ENCODE measurements around the gene CCDC9B. TPM values are rescaled to one million over a fixed set of nuclear protein-coding genes. Genes with fewer than 3 reads are reported as not detected.

The CCDC9B gene
- total and polyA plus RNA-seq, 2 of the 4 experiments (the other 2 are of a cell fraction), result 19.7 to 30.9 TPM

- ATAC-seq (ENCODE audit: low read depth), result no peak
These were observed 53.9 kb downstream of the CCDC9B start for GRCh38 chr15:40286794-40287193.

More at GRCh38 chr15:40286794-40287193, 53.9 kb downstream of the CCDC9B start:
- Histone ChIP-seq H3K14ac (replicated peaks; ENCODE audit: low read depth, low read length) (no peak overlapping the region), H4K8ac (ENCODE audit: low read depth in 2 of 2, low read length in 2 of 2) (no peak overlapping the region), H4K5ac (ENCODE audit: low read depth, low read length) (no peak overlapping the region), H3K23ac (ENCODE audit: low read depth, low read length) (no peak overlapping the region), H3K4me3 (ENCODE audit: insufficient read depth, low read depth, low read length) (no peak overlapping the region), H4K20me1 (ENCODE audit: insufficient read depth, low read length) (no peaks in the 10 kb centered on the region), H2AK5ac (ENCODE audit: low read depth, low read length) (no peak overlapping the region), H2BK120ac (ENCODE audit: low read depth, low read length) (no peak overlapping the region), H2BK15ac (ENCODE audit: low read depth, low read length) (no peak overlapping the region), H4K91ac (ENCODE audit: insufficient read depth, low read depth, low read length) (no peak overlapping the region), H3K27ac (ENCODE audit: insufficient read depth, low read length) (no peak overlapping the region), H3K4ac (ENCODE audit: low read depth, low read length) (no peak overlapping the region), H2AK9ac (replicated peaks; ENCODE audit: low read depth, low read length, poor library complexity) (no peak overlapping the region), H3K27me3 (ENCODE audit: control insufficient read depth, insufficient read depth, low read length) (peaks cover 57% of the 10 kb centered on the region), H3K9me3 (ENCODE audit: control insufficient read depth, insufficient read depth, low read length) (no peaks in the 10 kb centered on the region), H3K9me1 (ENCODE audit: insufficient read depth, low read length) (no peaks in the 10 kb centered on the region), H2AFZ (replicated peaks; ENCODE audit: low read length, poor library complexity) (no peak overlapping the region), H3K9ac (ENCODE audit: low read depth, low read length) (no peak overlapping the region), H3K4me2 (ENCODE audit: low read depth, low read length) (no peak overlapping the region), H2BK5ac (ENCODE audit: low read depth, low read length, poor library complexity, severe bottlenecking) (no peak overlapping the region), H3K18ac (ENCODE audit: low read depth, low read length) (no peak overlapping the region), H3K4me1 (ENCODE audit: control insufficient read depth, insufficient read depth, low read length) (peaks cover 9% of the 10 kb centered on the region), H3K79me1 (ENCODE audit: low read depth in 1 of 2, low read length in 2 of 2) (no peaks in the 10 kb centered on the region), H3K36me3 (ENCODE audit: control insufficient read depth, insufficient read depth, low read length) (no peaks in the 10 kb centered on the region), H3K56ac (ENCODE audit: extremely low read depth, insufficient read depth, low read length) (no peak overlapping the region), H2BK20ac (ENCODE audit: low read depth, low read length) (no peak overlapping the region)
- intact Hi-C loops (cut with micrococcal nuclease) (no loop called here), in situ Hi-C loops (cut with MboI; ENCODE audit: low sequenced_read_pairs) (no loop called here), dilution Hi-C loops (cut with HindIII; ENCODE audit: low sequenced_read_pairs, unreplicated experiment) (no loop called here)
- POLR2A ChIA-PET (ENCODE audit: unreplicated experiment), result interaction anchor here (0.5 kb wide), 1 partner anchor 22 kb away, joined by 3 read pairs; no protein-coding TSS in a partner anchor
- CTCF ChIA-PET, result interaction anchor here (1.3 kb wide), 1 partner anchor 70 kb away, joined by 3 read pairs; no protein-coding TSS in a partner anchor
- TF ChIP-seq NFE2L2 (IDR thresholded peaks at IDR 0.05; ENCODE audit: low read depth, low read length), result no peak
- TF ChIP-seq RFX5 (IDR thresholded peaks at IDR 0.05; ENCODE audit: low read depth, low read length), result no peak
- no peak for TF ChIP-seq SMC3 (IDR thresholded peaks at IDR 0.05; ENCODE audit: low read depth, low read length)
- TF ChIP-seq POLR2A (IDR thresholded peaks at IDR 0.05; ENCODE audit: low read depth, low read length), result no peak
- TF ChIP-seq, protein P1, sequence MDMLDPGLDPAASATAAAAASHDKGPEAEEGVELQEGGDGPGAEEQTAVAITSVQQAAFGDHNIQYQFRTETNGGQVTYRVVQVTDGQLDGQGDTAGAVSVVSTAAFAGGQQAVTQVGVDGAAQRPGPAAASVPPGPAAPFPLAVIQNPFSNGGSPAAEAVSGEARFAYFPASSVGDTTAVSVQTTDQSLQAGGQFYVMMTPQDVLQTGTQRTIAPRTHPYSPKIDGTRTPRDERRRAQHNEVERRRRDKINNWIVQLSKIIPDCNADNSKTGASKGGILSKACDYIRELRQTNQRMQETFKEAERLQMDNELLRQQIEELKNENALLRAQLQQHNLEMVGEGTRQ (IDR thresholded peaks at IDR 0.05; ENCODE audit: low read depth, low read length), result no peak
- no peak for TF ChIP-seq CHD1 (IDR thresholded peaks at IDR 0.05; ENCODE audit: low read depth, low read length)
- TF ChIP-seq MXI1 (IDR thresholded peaks at IDR 0.05; ENCODE audit: borderline replicate concordance, low read depth, low read length), result no peak
- TF ChIP-seq, protein P2, sequence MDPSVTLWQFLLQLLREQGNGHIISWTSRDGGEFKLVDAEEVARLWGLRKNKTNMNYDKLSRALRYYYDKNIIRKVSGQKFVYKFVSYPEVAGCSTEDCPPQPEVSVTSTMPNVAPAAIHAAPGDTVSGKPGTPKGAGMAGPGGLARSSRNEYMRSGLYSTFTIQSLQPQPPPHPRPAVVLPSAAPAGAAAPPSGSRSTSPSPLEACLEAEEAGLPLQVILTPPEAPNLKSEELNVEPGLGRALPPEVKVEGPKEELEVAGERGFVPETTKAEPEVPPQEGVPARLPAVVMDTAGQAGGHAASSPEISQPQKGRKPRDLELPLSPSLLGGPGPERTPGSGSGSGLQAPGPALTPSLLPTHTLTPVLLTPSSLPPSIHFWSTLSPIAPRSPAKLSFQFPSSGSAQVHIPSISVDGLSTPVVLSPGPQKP (IDR thresholded peaks at IDR 0.05; ENCODE audit: borderline replicate concordance, low read depth, low read length), result no peak
- no peak for TF ChIP-seq MAFK (IDR thresholded peaks at IDR 0.05; ENCODE audit: low read depth, low read length)
- no peak for TF ChIP-seq FOS (IDR thresholded peaks at IDR 0.05; ENCODE audit: low read depth, low read length)
- no peak for TF ChIP-seq RAD21 (IDR thresholded peaks at IDR 0.05; ENCODE audit: low read length)
- TF ChIP-seq CEBPB (IDR thresholded peaks at IDR 0.05; ENCODE audit: low read depth, low read length), result no peak
- no peak for TF ChIP-seq RCOR1 (IDR thresholded peaks at IDR 0.05; ENCODE audit: insufficient replicate concordance, low read length)
- no peak for TF ChIP-seq BHLHE40 (IDR thresholded peaks at IDR 0.05; ENCODE audit: low read depth, low read length)
- TF ChIP-seq, protein P3, sequence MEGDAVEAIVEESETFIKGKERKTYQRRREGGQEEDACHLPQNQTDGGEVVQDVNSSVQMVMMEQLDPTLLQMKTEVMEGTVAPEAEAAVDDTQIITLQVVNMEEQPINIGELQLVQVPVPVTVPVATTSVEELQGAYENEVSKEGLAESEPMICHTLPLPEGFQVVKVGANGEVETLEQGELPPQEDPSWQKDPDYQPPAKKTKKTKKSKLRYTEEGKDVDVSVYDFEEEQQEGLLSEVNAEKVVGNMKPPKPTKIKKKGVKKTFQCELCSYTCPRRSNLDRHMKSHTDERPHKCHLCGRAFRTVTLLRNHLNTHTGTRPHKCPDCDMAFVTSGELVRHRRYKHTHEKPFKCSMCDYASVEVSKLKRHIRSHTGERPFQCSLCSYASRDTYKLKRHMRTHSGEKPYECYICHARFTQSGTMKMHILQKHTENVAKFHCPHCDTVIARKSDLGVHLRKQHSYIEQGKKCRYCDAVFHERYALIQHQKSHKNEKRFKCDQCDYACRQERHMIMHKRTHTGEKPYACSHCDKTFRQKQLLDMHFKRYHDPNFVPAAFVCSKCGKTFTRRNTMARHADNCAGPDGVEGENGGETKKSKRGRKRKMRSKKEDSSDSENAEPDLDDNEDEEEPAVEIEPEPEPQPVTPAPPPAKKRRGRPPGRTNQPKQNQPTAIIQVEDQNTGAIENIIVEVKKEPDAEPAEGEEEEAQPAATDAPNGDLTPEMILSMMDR (conservative IDR thresholded peaks at IDR 0.05; ENCODE audit: low read depth, low read length), result no peak
- no peak for TF ChIP-seq MAZ (IDR thresholded peaks at IDR 0.05; ENCODE audit: borderline replicate concordance, low read depth, low read length)
- BruUV-seq (replicated peaks), result no TSS peak
- 100% methylated on average over 1 of the region's 7 CpGs; no CpG with 5 or more reads in 1 of the 2 experiments for WGBS, 2 experiments (ENCODE audit: extremely low coverage in 2 of 2, insufficient read length in 1 of 2)
- DNase-seq, result no peak

Data from IMR-90 (cell line).